ENCODE results near the gene SLF1. TPM values are rescaled to one million over a fixed set of nuclear protein-coding genes. Genes with fewer than 3 reads are reported as not detected.

SLF1 gene
- total and polyA plus RNA-seq, 3 donors from 2014 or later, result 12.0 to 49.4 (median 34.9) TPM

GRCh38 chr5:94658272-94658671, 39.8 kb downstream of the SLF1 start:
- H3K27ac ChIP-seq, result no peak overlapping the region
- intact Hi-C loops (cut with DNase I; ENCODE audit: low total_unique reads), result no loop called here
- H3K4me3 ChIP-seq, result no peak overlapping the region
- no peaks in the 10 kb centered on the region for H3K9me3 ChIP-seq
- no peak for TF ChIP-seq CTCF (IDR thresholded peaks at IDR 0.05)
- TF ChIP-seq POLR2A (IDR thresholded peaks at IDR 0.05), result no peak
- WGBS, 2 donors, result 100% methylated on average over 1 of the region's 1 CpG
- H3K36me3 ChIP-seq (ENCODE audit: low read depth, missing control alignments), result no peaks in the 10 kb centered on the region
- H3K4me1 ChIP-seq, result no peaks in the 10 kb centered on the region
- DNase-seq, result no peak
- no peaks in the 10 kb centered on the region for H3K27me3 ChIP-seq

- Histone ChIP-seq H3K27me3 (no peaks in the 10 kb centered on the region), H3K4me1 (no peaks in the 10 kb centered on the region), H3K9me3 (no peaks in the 10 kb centered on the region), H3K36me3 (ENCODE audit: low read depth, missing control alignments) (no peaks in the 10 kb centered on the region), H3K27ac (no peak overlapping the region), H3K4me3 (no peak overlapping the region)
- no peak for DNase-seq
- 96 to 100% methylated on average over 4 to 8 of the region's 8 CpGs for WGBS, 2 donors
- no peak for TF ChIP-seq POLR2A (IDR thresholded peaks at IDR 0.05)
- TF ChIP-seq CTCF (IDR thresholded peaks at IDR 0.05), result no peak
- intact Hi-C loops (cut with DNase I; ENCODE audit: low total_unique reads), result no loop called here
Observed at GRCh38 chr5:94660506-94660905, 42.0 kb downstream of the SLF1 start.

GRCh38 chr5:94661086-94661485, 42.6 kb downstream of the SLF1 start:
- Histone ChIP-seq H3K27me3 (no peaks in the 10 kb centered on the region), H3K9me3 (no peaks in the 10 kb centered on the region), H3K27ac (no peak overlapping the region), H3K36me3 (ENCODE audit: low read depth, missing control alignments) (no peaks in the 10 kb centered on the region), H3K4me1 (no peaks in the 10 kb centered on the region), H3K4me3 (no peak overlapping the region)
- WGBS, 2 donors, result 62 to 73% methylated on average over 3 of the region's 3 CpGs
- intact Hi-C loops (cut with DNase I; ENCODE audit: low total_unique reads), result no loop called here
- DNase-seq, result no peak
- no peak for TF ChIP-seq POLR2A (IDR thresholded peaks at IDR 0.05)
- no peak for TF ChIP-seq CTCF (IDR thresholded peaks at IDR 0.05)

GRCh38 chr5:94667937-94668336, 49.5 kb downstream of the SLF1 start:
- no peaks in the 10 kb centered on the region for H3K27me3 ChIP-seq
- TF ChIP-seq CTCF (IDR thresholded peaks at IDR 0.05), result no peak
- TF ChIP-seq POLR2A (IDR thresholded peaks at IDR 0.05), result no peak
- H3K9me3 ChIP-seq, result no peaks in the 10 kb centered on the region
- H3K4me1 ChIP-seq, result no peaks in the 10 kb centered on the region
- intact Hi-C loops (cut with DNase I; ENCODE audit: low total_unique reads), result no loop called here
- no peak overlapping the region for H3K27ac ChIP-seq
- WGBS, 2 donors, result 94 to 97% methylated on average over 3 of the region's 3 CpGs
- H3K36me3 ChIP-seq (ENCODE audit: low read depth, missing control alignments), result no peaks in the 10 kb centered on the region
- DNase-seq, result no peak
- no peak overlapping the region for H3K4me3 ChIP-seq

GRCh38 chr5:94670726-94671125, 52.3 kb downstream of the SLF1 start:
- Histone ChIP-seq H3K4me1 (no peaks in the 10 kb centered on the region), H3K27ac (no peak overlapping the region), H3K9me3 (no peaks in the 10 kb centered on the region), H3K4me3 (no peak overlapping the region), H3K36me3 (ENCODE audit: low read depth, missing control alignments) (no peaks in the 10 kb centered on the region), H3K27me3 (no peaks in the 10 kb centered on the region)
- intact Hi-C loops (cut with DNase I; ENCODE audit: low total_unique reads), result no loop called here
- DNase-seq, result no peak
- TF ChIP-seq POLR2A (IDR thresholded peaks at IDR 0.05) (no peak), CTCF (IDR thresholded peaks at IDR 0.05) (no peak)
- 90 to 92% methylated on average over 1 of the region's 1 CpG for WGBS, 2 donors

Measured in testis (tissue), 3 donors.